GM19193 (cell line): ENCODE results near the gene PPP5C.

Experiments
- POLR2A ChIP-seq: IDR thresholded peaks from 4 replicates; pipeline ENCODE4 v1.6.1; 2011; ENCODE audit not compliant: insufficient read depth, insufficient read length; ENCODE audit errors: extremely low read depth

PPP5C gene

DNA sequence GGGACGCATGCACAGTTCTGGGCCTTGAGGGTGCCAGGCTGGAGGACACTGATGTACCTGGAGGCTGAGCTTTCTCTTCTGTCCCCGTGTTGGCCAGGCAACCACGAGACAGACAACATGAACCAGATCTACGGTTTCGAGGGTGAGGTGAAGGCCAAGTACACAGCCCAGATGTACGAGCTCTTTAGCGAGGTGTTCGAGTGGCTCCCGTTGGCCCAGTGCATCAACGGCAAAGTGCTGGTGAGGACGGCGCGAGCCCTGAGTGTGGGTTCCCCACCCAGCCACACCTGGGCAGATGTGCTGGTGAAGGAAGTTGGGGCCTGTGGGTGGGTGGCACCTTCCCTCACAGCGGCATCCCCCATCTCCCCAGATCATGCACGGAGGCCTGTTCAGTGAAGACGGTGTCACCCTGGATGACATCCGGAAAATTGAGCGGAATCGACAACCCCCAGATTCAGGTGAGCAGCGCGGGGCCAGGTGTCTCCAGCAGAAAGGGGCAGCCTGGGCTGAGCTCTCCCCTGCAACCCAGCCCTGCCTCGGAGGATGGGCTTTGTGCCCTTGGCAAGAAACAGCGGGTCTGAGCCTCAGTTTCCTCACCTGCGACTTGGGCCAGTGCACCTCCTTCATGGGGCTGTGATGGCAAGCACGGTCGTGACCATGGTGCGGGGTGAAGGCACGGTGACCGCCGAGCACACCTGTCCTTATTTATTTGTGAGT, 40.3 kb downstream of the PPP5C start:
- no peak for TF ChIP-seq POLR2A

DNA sequence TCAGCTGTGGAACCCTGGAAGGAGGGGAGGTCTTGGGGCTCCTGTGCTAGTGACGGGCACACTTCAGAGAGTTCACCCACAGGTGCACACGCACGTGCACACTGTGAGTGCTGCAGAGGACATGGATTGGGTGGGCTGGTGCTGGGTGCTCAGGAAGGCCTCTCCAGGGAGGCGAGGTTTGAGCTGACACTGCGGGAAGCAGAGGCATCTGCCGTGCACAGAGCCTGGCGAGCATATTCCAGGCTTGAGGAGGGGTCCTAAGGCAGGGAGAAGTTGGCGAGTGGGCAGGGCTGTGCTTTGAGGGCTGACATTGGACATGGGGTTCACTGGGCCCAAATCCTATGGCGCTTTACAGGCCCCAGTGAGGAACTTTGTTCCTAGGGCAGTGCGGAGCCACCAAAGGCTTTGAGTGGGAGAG, 40.8 kb downstream of the PPP5C start:
- no peak for TF ChIP-seq POLR2A

DNA sequence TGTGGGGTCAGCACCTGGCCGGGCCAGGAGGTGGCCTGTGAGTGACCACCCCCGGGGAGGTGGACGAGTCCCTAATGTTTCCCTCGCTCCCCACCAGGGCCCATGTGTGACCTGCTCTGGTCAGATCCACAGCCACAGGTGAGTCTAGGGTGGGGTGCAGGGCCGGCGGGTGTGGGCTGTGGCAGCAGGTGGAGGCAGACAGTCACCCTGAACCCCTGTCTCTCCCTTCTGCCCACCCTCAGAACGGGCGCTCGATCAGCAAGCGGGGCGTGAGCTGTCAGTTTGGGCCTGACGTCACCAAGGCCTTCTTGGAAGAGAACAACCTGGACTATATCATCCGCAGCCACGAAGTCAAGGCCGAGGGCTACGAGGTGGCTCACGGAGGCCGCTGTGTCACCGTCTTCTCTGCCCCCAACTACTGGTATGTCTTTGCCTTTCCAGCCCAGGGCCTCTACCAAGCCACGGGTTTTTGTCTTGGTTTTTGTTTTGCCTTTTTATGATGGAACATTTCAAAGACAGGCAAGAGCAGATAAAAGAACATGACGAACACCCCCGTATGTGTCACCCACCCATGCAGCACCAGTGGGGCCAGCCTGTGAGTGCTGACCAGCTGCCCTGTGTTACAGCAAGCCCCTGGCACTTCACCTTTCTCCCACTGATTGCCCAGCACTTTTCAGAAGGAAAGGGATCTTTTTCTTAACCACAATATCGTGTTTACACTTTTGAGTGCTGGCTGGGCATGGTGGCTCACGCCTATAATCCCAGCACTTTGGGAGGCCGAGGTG, 41.6 kb downstream of the PPP5C start:
- no peak for TF ChIP-seq POLR2A

DNA sequence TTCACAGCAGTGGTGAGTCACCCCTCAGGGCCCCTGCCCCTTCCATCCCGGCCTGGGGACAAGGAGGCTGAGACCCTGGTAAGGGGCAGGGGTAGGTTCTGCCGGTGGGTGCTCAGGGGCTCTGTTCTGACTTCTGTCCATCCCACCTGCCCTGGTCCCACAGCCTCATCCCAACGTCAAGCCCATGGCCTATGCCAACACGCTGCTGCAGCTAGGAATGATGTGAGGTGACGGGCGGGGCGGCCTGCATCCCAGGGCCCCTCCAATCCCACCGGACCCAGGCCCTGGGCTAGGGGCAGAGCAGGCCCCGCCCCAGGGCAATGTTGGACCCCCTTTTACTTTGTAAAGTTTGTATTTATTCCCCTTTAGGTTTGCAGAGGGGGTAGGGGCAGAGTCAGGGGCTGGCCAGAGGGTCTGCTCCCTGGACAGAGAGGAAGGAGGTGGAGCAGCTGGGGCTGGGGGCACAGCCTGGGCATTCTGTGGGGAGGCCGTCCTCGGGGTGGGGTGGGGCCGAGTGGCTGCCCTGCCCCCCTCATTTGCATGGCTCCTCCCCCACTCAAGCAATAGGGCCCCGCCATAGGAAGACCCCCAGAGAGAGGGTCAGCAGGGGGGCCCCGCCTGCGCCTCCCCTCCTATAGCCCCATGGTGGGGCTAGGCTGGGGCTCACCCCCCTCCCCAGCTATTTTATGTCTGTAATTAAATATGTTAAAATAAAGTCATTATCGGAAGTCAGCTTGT, 43.4 kb downstream of the PPP5C start:
- TF ChIP-seq POLR2A, result no peak

DNA sequence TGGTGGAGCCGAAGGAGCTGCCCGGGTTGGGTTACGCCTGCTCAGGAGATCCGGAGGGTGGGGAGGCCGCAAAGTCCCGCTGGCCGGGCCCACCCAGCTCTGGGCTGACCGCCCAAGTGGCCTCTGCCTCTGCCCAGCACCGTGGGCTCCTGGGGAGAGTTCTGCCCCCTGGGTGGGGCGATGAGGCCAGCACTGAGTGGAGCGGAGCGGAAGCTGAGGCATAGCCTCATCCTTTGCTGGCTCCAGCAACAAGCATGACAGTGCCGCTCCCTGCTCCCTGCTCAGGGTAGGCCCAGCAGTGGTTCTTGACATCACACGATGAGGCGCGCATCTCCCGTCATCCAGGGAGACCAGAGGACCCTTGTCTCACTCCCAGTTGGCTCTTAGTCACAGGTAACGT, 44.0 kb downstream of the PPP5C start:
- no peak for TF ChIP-seq POLR2A

DNA sequence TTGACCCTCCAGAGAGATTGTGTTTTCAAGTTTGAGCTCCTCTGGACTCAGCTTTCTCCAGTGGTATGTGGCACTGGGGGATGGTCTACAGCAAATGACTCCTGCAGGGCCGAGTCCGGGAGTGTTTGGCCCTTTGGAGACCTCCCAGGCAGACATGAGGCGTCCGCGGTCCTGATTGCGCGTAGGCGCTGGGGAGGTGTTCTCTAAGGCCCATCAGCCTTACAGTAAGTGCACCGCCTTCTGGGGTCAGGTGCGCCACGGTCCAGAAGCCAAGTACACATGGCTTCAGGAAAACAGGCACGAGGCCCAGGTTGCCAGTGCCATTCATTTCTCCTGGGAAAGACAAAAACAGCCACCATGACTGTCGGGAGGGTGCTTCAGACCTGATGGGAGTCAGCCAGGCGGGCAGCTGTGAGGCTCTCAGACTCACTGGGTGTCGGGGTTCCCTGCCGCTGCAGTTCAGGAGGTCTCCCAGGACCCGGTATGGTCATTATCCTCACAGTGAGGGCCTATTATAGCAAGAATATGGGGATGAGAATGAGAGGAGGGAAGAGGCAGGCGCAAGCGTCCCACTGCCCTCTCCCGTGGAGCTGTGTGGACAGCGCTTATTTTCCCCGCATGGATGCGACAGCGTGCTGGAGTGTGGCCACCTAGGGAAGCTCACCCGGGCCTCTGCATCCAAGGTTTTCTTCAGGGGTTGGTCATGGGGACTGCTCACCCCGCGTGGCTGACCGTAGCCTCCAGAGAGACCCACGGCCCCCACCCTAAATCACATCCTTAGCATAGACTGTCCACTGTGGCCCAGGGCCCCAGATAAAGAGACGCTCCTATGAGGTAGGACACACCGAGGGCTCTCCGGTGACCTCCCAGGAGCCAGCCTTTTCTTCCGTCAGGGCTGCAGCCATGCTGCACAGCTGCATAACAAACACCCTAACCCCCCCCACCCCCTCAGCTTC, 44.7 kb downstream of the PPP5C start:
- no peak for TF ChIP-seq POLR2A

DNA sequence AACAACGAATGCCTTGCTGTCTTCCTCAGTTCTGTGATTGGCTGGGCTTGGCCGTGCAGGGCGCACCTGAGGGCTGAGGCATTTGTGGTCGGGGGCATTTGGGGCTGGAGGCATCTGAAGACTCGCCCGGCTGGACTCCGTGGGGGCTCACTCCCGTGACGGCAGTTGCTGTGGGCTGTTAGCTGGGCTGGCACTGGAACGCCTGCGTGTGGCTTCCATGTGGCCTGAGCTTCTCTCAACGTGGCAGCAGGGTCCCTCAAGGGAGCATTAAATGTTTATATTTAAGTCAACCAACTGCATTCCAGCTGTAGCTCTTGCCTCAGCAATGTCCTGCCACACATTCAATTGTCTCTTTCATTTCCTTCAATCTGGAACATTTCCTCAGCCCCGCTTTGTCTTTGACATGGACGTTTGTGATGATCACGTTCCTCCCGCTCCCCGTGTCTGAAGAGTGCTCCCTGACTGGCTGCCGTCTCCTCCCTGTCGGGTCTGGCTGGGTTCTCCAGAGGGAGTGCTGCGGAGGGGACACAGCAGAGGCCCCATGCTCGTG, 45.4 kb downstream of the PPP5C start:
- no peak for TF ChIP-seq POLR2A

DNA sequence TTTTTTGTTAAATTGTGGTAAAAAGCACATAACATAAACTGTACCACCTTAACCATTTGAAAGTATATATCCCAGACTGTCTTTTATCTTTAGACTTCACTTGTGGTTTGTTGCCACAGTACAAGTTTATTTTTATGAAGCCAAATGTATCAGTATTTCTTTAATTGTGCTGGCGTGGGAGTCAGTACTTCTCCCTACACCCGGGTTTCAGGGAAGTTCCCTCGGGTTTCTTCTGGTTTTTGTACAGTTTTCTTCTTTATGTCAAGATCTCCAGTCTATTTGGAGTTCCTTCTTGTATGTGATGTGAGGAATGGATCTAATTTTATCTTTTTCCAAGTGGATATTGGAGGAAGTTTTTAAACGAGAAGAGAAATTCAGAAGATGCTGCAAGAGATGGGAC, 46.0 kb downstream of the PPP5C start:
- no peak for TF ChIP-seq POLR2A

DNA sequence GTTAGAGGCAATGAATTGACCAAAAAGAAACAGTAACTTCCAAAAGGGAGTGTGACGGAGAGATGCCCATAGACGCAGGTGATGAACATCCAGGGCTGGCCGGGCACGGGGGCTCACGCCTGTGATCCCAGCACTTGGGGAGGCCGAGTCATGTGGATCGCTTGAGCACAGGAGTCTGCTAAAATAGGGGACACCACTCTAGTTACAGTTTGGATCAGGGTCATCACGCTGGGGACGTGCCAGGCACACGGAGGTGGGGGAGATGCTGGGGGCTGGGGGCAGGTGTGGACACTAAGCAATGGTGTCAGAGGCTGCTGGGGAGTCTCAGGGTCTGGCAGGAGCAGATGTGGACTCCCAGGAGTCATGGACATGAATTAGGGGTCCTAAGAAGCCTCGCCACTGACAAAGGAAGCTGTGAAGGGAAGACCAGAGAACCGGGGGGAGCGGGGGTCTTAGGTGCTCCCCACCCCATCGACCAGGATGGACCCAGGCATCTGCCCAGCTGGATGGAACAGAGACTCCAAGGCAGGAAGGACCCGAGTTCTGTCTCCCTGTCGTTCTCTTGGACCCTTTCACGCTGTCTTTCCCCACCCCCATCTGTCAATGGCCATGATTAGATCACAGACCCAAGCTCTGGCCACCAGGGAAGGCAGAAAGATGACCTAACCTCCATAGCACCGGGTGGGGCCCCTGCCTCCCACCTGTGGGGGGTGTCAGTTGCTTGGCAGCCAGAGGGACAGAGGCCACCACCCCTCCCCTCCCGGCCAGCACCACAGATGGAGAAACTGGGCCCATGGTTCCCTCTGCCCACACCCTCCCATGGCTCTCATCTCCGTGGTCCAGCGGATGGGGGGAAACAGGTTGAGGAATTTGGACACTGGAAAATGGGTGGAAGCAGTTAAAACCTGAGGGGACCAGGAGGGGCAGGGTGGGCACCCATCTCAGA, 46.8 kb downstream of the PPP5C start:
- TF ChIP-seq POLR2A, result no peak

DNA sequence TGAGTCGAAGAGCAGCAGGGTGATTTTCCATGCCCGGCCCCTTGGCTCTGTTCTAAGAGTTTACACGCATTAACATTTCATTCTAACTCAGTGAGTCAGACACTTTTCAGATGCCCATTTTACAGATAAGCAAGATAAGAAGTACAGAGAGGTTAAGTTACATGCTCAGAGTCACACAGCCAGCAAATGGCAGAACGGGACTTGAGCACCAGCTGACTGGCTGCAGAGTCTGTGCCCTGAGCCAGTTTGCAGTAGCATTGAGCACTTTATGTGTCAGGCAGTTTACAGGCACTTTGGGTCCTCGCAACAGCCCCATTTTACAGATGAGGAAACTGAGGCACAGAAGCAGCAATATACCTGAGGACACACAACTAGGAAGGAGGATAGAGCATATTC, 47.5 kb downstream of the PPP5C start:
- no peak for TF ChIP-seq POLR2A

DNA sequence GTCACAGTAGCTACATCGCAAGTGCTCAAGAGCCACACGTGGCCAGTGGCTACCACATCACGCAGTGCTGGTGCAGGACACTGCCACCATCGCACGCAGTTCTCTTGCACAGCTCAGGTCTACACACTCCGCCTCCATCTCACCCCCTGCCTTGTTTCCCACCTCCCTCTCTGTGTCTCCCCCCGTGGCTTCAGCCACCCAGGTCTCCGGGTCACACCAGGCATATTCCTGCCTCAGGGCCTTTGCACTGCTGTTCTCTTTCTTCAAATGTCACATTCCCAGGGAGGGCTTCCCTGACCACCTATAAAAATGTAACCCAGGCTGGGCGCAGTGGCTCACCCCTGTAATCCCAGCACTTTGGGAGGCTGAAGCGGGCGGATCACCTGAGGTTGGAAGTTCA, 55.8 kb downstream of the PPP5C start:
- no peak for TF ChIP-seq POLR2A

DNA sequence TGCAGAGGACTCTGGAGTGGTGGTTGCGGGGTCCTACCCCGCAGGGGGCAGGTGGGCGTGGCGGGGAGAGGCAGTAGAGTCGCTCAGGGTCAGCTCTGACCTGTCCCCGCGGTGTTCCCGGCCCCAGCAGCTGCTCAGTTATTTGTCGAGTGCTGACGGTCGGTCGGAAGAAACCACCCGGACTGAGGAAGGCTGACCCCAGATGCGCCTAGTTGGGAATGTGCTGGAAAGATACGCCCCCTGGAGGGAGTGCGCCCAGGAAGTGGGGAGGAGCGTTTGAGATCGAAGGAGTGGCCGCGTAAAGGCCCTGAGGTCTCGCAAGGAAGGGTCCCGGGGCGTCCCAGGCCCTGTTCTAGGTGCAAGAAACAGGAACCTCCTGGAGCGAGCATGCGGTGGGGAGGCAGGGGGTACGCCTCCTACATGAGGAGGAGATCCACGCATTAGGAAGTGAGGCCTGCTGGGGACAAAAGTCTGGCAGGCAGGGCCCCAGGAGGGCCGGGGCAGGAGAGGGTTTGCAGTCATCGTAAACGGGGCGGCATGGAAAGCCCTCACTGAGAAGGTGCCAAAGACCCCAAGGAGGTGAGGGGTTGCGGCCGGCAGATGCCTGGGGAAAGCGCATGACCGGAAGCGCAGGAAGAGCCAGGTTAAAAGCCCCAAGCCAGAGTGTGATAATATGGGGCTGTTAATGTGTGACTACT, 57.3 kb downstream of the PPP5C start:
- no peak for TF ChIP-seq POLR2A

DNA sequence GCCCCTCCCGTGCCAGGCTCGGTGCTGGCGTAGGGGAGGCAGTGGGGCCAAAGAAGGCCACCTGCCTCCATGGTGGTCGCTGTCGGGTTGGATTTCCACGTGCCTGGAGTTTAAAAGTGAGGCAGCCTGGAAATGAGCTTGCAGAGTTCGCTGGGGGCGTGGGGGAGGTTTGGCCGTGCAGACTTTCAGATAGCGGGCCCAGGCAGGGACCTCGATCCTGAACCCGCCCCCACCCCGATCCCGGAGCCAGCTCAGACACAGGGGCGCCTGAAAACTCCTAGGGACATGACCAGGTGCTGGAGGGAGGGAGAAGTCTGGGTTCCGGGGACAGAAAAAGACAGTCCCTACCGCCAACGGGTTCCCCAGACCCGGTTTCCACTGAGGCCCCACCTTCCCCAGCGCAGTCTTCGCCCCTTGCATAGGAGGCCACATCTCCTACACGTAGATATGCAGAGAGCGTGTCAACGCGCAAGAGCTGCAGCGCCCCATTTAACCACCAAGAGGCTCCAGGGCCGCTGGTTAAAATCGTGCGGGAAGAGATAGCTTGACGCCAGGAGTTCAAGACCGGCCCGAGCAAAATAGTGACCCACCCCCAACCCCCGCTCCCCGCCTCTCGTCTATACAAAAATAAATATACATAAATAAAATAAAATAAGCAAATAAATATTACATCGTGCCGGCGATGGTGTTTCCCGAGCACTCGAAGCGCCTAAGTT, 58.0 kb downstream of the PPP5C start:
- TF ChIP-seq POLR2A, result no peak

DNA sequence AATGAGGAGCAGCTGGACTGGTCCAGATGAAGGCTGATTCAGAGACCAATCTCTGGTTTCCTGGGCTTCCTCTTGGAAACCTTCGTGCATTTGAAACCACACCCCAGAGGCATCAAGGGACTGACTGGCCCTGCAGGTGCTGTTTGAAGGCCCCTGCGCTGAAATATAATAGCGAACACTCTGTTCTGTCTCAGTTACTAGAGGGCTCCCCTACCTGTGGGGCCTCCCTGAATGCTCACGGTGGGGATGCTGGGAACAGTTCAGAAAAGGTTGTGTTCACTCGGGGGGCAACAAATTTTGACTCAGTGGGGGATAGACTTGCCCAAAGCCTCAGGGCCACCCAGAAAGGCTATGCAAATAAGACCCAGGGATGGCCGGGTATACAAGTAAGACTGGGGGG, 60.1 kb downstream of the PPP5C start:
- no peak for TF ChIP-seq POLR2A
